Activated naive CD8-positive, alpha-beta T cell treated with anti-CD3 and anti-CD28 coated beads, Interleukin-2, amount 10 ng/mL, durations not matched to agents 7 days and 5 days (primary cell): ENCODE measurements around the gene GIMAP5. TPM values are rescaled to one million over a fixed set of nuclear protein-coding genes. Genes with fewer than 3 reads are reported as not detected.
A peak's percentile ranks its signal among the peaks of the same experiment; 100 is the strongest.

ENCODE experiments used
- ATAC-seq: fragments of 150-1000 bp; cut with Tn5 transposase; one replicate; pipeline ENCODE4 v1.10.0; 2021; ENCODE audit warnings: low read depth, moderate library complexity
- POLR2A ChIA-PET: fragments of 350-600 bp; sonication (Branson Sonifier 250); formaldehyde crosslinking; loops from one replicate; lab custom pipeline; 2021; ENCODE audit warnings: antibody characterized with exemption; lab: Charles Lee
- DNase-seq: peaks from one replicate; pipeline ENCODE4 v3.0.0; 2021
- H3K27ac Mint-ChIP-seq: one replicate; pipeline ENCODE4 v1.8.0; 2022; ENCODE audit warnings: mild to moderate bottlenecking, mixed read lengths
- H3K27me3 Mint-ChIP-seq: one replicate; pipeline ENCODE4 v1.8.0; 2022; ENCODE audit warnings: mild to moderate bottlenecking, moderate library complexity, mixed read lengths
- H3K36me3 Mint-ChIP-seq: one replicate; pipeline ENCODE4 v1.8.0; 2021; ENCODE audit warnings: mild to moderate bottlenecking, mixed read lengths
- H3K4me1 Mint-ChIP-seq: one replicate; pipeline ENCODE4 v1.8.0; 2021; ENCODE audit warnings: mixed read lengths
- H3K4me3 Mint-ChIP-seq: one replicate; pipeline ENCODE4 v1.8.0; 2022; ENCODE audit warnings: mild to moderate bottlenecking, moderate library complexity, mixed read lengths
- H3K9me3 Mint-ChIP-seq: one replicate; pipeline ENCODE4 v1.8.0; 2021; ENCODE audit warnings: mixed read lengths
- total RNA-seq, 2 experiments: library from RNA; stranded (reverse); gene quantifications; one replicate each; pipeline ENCODE4 v1.2.3, GENCODE V29; 2021

Gene GIMAP5
- total RNA-seq, 2 experiments from 2014 or later = 112 to 123 TPM

- ATAC-seq (no peak), DNase-seq (no peak)
- H3K4me1 Mint-ChIP-seq = peaks cover 71% of the 10 kb centered on the region
- H3K9me3 Mint-ChIP-seq = no peaks in the 10 kb centered on the region
- peak overlapping the region; percentile 98 for H3K4me3 Mint-ChIP-seq
- peaks cover 53% of the 10 kb centered on the region for H3K36me3 Mint-ChIP-seq
- H3K27me3 Mint-ChIP-seq = no peaks in the 10 kb centered on the region
- POLR2A ChIA-PET = interaction anchor here (0.6 to 5.5 kb wide), 18 partner anchors 8 to 903 kb away, joined by 3 to 35 read pairs (median 8); partner anchors contain the start of genes GIMAP1, GIMAP2, GIMAP4 and GIMAP6
- peak overlapping the region; percentile 98 for H3K27ac Mint-ChIP-seq
Measured at GRCh38 chr7:150738591-150739001, 1.4 kb downstream of the GIMAP5 start.

- DNase-seq (no peak), ATAC-seq (no peak)
- POLR2A ChIA-PET = interaction anchor here (0.9 to 5.5 kb wide), 14 partner anchors 9 to 290 kb away, joined by 3 to 35 read pairs (median 9); partner anchors contain the start of genes GIMAP1, GIMAP2, GIMAP6 and GIMAP8
- Mint-ChIP-seq H3K9me3 (no peaks in the 10 kb centered on the region), H3K27me3 (no peaks in the 10 kb centered on the region), H3K36me3 (peaks cover 56% of the 10 kb centered on the region), H3K4me1 (peaks cover 72% of the 10 kb centered on the region), H3K4me3 (peak overlapping the region; percentile 98), H3K27ac (peak overlapping the region; percentile 98)
Measured at GRCh38 chr7:150739033-150739432, 1.8 kb downstream of the GIMAP5 start.

- Mint-ChIP-seq H3K36me3 (peaks cover 65% of the 10 kb centered on the region), H3K4me3 (peak overlapping the region; percentile 98), H3K27ac (peak overlapping the region; percentile 80), H3K27me3 (no peaks in the 10 kb centered on the region), H3K4me1 (peaks cover 70% of the 10 kb centered on the region), H3K9me3 (no peaks in the 10 kb centered on the region)
- DNase-seq (no peak), ATAC-seq (no peak)
- POLR2A ChIA-PET = interaction anchor here (2.7 to 5.5 kb wide), 4 partner anchors 23 to 290 kb away, joined by 9 to 33 read pairs (median 25); partner anchors contain the start of genes GIMAP1, GIMAP2 and GIMAP8
Measured at GRCh38 chr7:150740053-150740452, 2.8 kb downstream of the GIMAP5 start.

GRCh38 chr7:150742286-150742968, 5.2 kb downstream of the GIMAP5 start:
- POLR2A ChIA-PET = interaction anchor here (0.9 to 4.5 kb wide), 9 partner anchors 10 to 292 kb away, joined by 3 to 38 read pairs (median 13); partner anchors contain the start of genes GIMAP1, GIMAP2, GIMAP4 and GIMAP7
- H3K4me3 Mint-ChIP-seq = peak overlapping the region; percentile 98
- H3K36me3 Mint-ChIP-seq = peaks cover 81% of the 10 kb centered on the region
- H3K9me3 Mint-ChIP-seq = no peaks in the 10 kb centered on the region
- ATAC-seq (no peak), DNase-seq (no peak)
- H3K27ac Mint-ChIP-seq = peak overlapping the region; percentile 80
- H3K27me3 Mint-ChIP-seq = no peaks in the 10 kb centered on the region
- H3K4me1 Mint-ChIP-seq = peaks cover 67% of the 10 kb centered on the region

- Mint-ChIP-seq H3K9me3 (no peaks in the 10 kb centered on the region), H3K27ac (peak overlapping the region; percentile 79), H3K27me3 (peaks cover under 1% of the 10 kb centered on the region), H3K36me3 (peaks cover 71% of the 10 kb centered on the region), H3K4me1 (peaks cover 83% of the 10 kb centered on the region), H3K4me3 (peak overlapping the region; percentile 98)
- no peak for DNase-seq
- POLR2A ChIA-PET = interaction anchor here (0.7 to 4.5 kb wide), 7 partner anchors 10 to 295 kb away, joined by 4 to 38 read pairs (median 8); partner anchors contain the start of genes GIMAP1, GIMAP7 and GIMAP8
- ATAC-seq = no peak
Measured at GRCh38 chr7:150744041-150744656, 6.9 kb downstream of the GIMAP5 start.

- peak overlapping the region; percentile 98 for H3K4me3 Mint-ChIP-seq
- H3K27me3 Mint-ChIP-seq = peaks cover 2% of the 10 kb centered on the region
- ATAC-seq = no peak
- H3K36me3 Mint-ChIP-seq = peaks cover 64% of the 10 kb centered on the region
- POLR2A ChIA-PET = interaction anchor here (1.7 to 4.5 kb wide), 4 partner anchors 9 to 294 kb away, joined by 5 to 38 read pairs (median 14); partner anchors contain the start of genes GIMAP1 and GIMAP8
- DNase-seq = no peak
- peaks cover 83% of the 10 kb centered on the region for H3K4me1 Mint-ChIP-seq
- H3K9me3 Mint-ChIP-seq = no peaks in the 10 kb centered on the region
- peak overlapping the region; percentile 78 for H3K27ac Mint-ChIP-seq
Measured at GRCh38 chr7:150745086-150745485, 7.9 kb downstream of the GIMAP5 start.

GRCh38 chr7:150745876-150746275, 8.7 kb downstream of the GIMAP5 start:
- no peak for ATAC-seq
- Mint-ChIP-seq H3K9me3 (no peaks in the 10 kb centered on the region), H3K36me3 (peaks cover 56% of the 10 kb centered on the region), H3K27ac (peak overlapping the region; percentile 26), H3K4me3 (no peak overlapping the region), H3K27me3 (peaks cover 2% of the 10 kb centered on the region), H3K4me1 (peaks cover 82% of the 10 kb centered on the region)
- no peak for DNase-seq
- POLR2A ChIA-PET = interaction anchor here (0.6 to 4.2 kb wide), 3 partner anchors 13 to 295 kb away, joined by 6 to 22 read pairs (median 8); partner anchors contain the start of gene GIMAP8

GRCh38 chr7:150746921-150747320, 9.7 kb downstream of the GIMAP5 start:
- Mint-ChIP-seq H3K4me3 (peak overlapping the region; percentile 17), H3K36me3 (peaks cover 46% of the 10 kb centered on the region), H3K27me3 (peaks cover 2% of the 10 kb centered on the region), H3K27ac (peak overlapping the region; percentile 54), H3K9me3 (no peaks in the 10 kb centered on the region), H3K4me1 (peaks cover 76% of the 10 kb centered on the region)
- POLR2A ChIA-PET = interaction anchor here (0.7 to 2.5 kb wide), 3 partner anchors 61 to 296 kb away, joined by 3 to 6 read pairs (median 3); partner anchors contain the start of genes GIMAP2, GIMAP4 and GIMAP8
- DNase-seq (no peak), ATAC-seq (no peak)

- POLR2A ChIA-PET = interaction anchor here (0.8 to 2.4 kb wide), 5 partner anchors 10 to 297 kb away, joined by 3 to 9 read pairs (median 4); partner anchors contain the start of genes GIMAP1, GIMAP2 and GIMAP7
- peaks cover 31% of the 10 kb centered on the region for H3K36me3 Mint-ChIP-seq
- peak overlapping the region; percentile 50 for H3K27ac Mint-ChIP-seq
Measured at GRCh38 chr7:150748376-150748775, 11.2 kb downstream of the GIMAP5 start.

GRCh38 chr7:150751702-150752101, 14.5 kb downstream of the GIMAP5 start:
- Mint-ChIP-seq H3K36me3 (peaks cover 5% of the 10 kb centered on the region), H3K4me1 (peaks cover 74% of the 10 kb centered on the region), H3K27ac (no peak overlapping the region), H3K9me3 (no peaks in the 10 kb centered on the region), H3K27me3 (peaks cover 2% of the 10 kb centered on the region), H3K4me3 (no peak overlapping the region)
- ATAC-seq (no peak), DNase-seq (no peak)
- POLR2A ChIA-PET = no interaction called here

More at GRCh38 chr7:150748376-150748775, 11.2 kb downstream of the GIMAP5 start:
- H3K27me3 Mint-ChIP-seq = peaks cover 2% of the 10 kb centered on the region
- H3K4me3 Mint-ChIP-seq = no peak overlapping the region
- DNase-seq = no peak
- H3K9me3 Mint-ChIP-seq = no peaks in the 10 kb centered on the region
- H3K4me1 Mint-ChIP-seq = peaks cover 69% of the 10 kb centered on the region
- peak; percentile 51 for ATAC-seq

- DNase-seq (no peak), ATAC-seq (no peak)
- H3K27ac Mint-ChIP-seq = peak overlapping the region; percentile 57
- H3K9me3 Mint-ChIP-seq = no peaks in the 10 kb centered on the region
- peaks cover 2% of the 10 kb centered on the region for H3K27me3 Mint-ChIP-seq
- POLR2A ChIA-PET = interaction anchor here (2.7 to 3.8 kb wide), 2 partner anchors 10 to 36 kb away, joined by 28 to 38 read pairs; partner anchors contain the start of gene GIMAP1
- no peaks in the 10 kb centered on the region for H3K36me3 Mint-ChIP-seq
- H3K4me1 Mint-ChIP-seq = peaks cover 63% of the 10 kb centered on the region
- no peak overlapping the region for H3K4me3 Mint-ChIP-seq
Measured at GRCh38 chr7:150753239-150753638, 16.0 kb downstream of the GIMAP5 start.

GRCh38 chr7:150753826-150754603, 16.8 kb downstream of the GIMAP5 start:
- ATAC-seq = peak; percentile 23
- Mint-ChIP-seq H3K27ac (peak overlapping the region; percentile 92), H3K4me3 (peak overlapping the region; percentile 55), H3K36me3 (no peaks in the 10 kb centered on the region), H3K9me3 (no peaks in the 10 kb centered on the region), H3K27me3 (peaks cover 2% of the 10 kb centered on the region), H3K4me1 (peaks cover 55% of the 10 kb centered on the region)
- POLR2A ChIA-PET = interaction anchor here (0.7 to 3.9 kb wide), 7 partner anchors 11 to 347 kb away, joined by 3 to 67 read pairs (median 28); partner anchors contain the start of genes GIMAP1, GIMAP4, GIMAP5 and GIMAP8
- no peak for DNase-seq
